HEK293 (cell line): ENCODE data around the gene SMO.

Experiments
- KLF9 ChIP-seq: fragments of 450-650 bp; formaldehyde crosslinking; IDR thresholded peaks from 2 replicates; pipeline ENCODE4 v1.5.1; 2016; ENCODE audit warnings: missing biosample characterization, missing genetic modification characterization, low read depth
- ZBTB1 ChIP-seq: fragments of 450-650 bp; formaldehyde crosslinking; IDR thresholded peaks from 2 replicates; pipeline ENCODE4 v1.5.1; 2016; ENCODE audit warnings: missing biosample characterization, missing genetic modification characterization
- ZNF398 ChIP-seq: fragments of 450-650 bp; formaldehyde crosslinking; IDR thresholded peaks from 2 replicates; pipeline ENCODE4 v1.5.1; 2017; ENCODE audit warnings: missing biosample characterization, missing genetic modification characterization
- ZNF580 ChIP-seq: fragments of 450-650 bp; formaldehyde crosslinking; IDR thresholded peaks from 2 replicates; pipeline ENCODE4 v1.5.1; 2016; ENCODE audit warnings: missing biosample characterization, missing genetic modification characterization
- ZNF624 ChIP-seq: fragments of 450-650 bp; formaldehyde crosslinking; IDR thresholded peaks from 2 replicates; pipeline ENCODE4 v1.5.1; 2017; ENCODE audit warnings: missing biosample characterization, missing genetic modification characterization
- TF ChIP-seq, protein P1 (sequence below): fragments of 450-650 bp; formaldehyde crosslinking; IDR thresholded peaks from 2 replicates; pipeline ENCODE4 v1.5.1; 2016; ENCODE audit warnings: missing biosample characterization, missing genetic modification characterization, low read depth
- TF ChIP-seq, protein P2 (sequence below): fragments of 450-650 bp; formaldehyde crosslinking; IDR thresholded peaks from 2 replicates; pipeline ENCODE4 v1.5.1; 2016; ENCODE audit warnings: missing biosample characterization, missing genetic modification characterization
- TF ChIP-seq, protein P3 (sequence below): sonication (generic); formaldehyde crosslinking; IDR thresholded peaks from 2 replicates; pipeline ENCODE4 v1.8.1; 2022; ENCODE audit warnings: mild to moderate bottlenecking, moderate library complexity, missing genetic modification reagents

- TF ChIP-seq ZNF398 (tag by site-specific recombination), result no peak
- no peak for TF ChIP-seq ZBTB1 (tag by site-specific recombination)
- TF ChIP-seq, protein P1, sequence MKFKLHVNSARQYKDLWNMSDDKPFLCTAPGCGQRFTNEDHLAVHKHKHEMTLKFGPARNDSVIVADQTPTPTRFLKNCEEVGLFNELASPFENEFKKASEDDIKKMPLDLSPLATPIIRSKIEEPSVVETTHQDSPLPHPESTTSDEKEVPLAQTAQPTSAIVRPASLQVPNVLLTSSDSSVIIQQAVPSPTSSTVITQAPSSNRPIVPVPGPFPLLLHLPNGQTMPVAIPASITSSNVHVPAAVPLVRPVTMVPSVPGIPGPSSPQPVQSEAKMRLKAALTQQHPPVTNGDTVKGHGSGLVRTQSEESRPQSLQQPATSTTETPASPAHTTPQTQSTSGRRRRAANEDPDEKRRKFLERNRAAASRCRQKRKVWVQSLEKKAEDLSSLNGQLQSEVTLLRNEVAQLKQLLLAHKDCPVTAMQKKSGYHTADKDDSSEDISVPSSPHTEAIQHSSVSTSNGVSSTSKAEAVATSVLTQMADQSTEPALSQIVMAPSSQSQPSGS (tag by site-specific recombination), result no peak
- TF ChIP-seq ZNF624 (tag by site-specific recombination), result no peak
- TF ChIP-seq, protein P2, sequence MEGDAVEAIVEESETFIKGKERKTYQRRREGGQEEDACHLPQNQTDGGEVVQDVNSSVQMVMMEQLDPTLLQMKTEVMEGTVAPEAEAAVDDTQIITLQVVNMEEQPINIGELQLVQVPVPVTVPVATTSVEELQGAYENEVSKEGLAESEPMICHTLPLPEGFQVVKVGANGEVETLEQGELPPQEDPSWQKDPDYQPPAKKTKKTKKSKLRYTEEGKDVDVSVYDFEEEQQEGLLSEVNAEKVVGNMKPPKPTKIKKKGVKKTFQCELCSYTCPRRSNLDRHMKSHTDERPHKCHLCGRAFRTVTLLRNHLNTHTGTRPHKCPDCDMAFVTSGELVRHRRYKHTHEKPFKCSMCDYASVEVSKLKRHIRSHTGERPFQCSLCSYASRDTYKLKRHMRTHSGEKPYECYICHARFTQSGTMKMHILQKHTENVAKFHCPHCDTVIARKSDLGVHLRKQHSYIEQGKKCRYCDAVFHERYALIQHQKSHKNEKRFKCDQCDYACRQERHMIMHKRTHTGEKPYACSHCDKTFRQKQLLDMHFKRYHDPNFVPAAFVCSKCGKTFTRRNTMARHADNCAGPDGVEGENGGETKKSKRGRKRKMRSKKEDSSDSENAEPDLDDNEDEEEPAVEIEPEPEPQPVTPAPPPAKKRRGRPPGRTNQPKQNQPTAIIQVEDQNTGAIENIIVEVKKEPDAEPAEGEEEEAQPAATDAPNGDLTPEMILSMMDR (tag by site-specific recombination), result no peak
- TF ChIP-seq KLF9 (tag by site-specific recombination), result no peak
- TF ChIP-seq, protein P3, sequence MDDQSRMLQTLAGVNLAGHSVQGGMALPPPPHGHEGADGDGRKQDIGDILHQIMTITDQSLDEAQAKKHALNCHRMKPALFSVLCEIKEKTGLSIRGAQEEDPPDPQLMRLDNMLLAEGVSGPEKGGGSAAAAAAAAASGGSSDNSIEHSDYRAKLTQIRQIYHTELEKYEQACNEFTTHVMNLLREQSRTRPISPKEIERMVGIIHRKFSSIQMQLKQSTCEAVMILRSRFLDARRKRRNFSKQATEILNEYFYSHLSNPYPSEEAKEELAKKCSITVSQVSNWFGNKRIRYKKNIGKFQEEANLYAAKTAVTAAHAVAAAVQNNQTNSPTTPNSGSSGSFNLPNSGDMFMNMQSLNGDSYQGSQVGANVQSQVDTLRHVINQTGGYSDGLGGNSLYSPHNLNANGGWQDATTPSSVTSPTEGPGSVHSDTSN, result no peak
- no peak for TF ChIP-seq ZNF580 (tag by site-specific recombination)
Observed at GRCh38 chr7:129210989-129211312, 22.5 kb downstream of the SMO start.
